Measurements from ENCODE around the gene TMEM94.

TMEM94 gene

DNA sequence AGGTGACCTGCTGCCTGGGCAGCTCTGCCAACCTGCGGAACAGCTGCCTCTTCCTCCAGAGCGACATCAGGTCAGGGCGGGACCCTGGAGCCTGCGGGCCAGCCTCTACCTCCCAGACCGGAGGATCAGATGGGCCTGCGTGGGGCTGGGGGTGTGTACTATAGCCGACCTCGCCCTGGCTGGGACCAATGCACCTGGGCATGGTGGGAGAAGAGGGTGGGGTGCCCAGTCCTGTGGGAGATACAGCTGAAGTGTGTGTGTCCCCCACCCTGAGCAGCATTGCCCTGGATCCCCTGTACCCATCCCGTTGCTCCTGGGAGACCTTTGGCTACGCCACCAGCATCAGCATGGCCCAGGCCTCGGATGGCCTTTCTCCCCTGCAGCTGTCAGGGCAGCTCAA, 39.6 kb downstream of the TMEM94 start:
- no peak for DNase-seq (ENCODE audit: low read depth in 2 of 2)

DNA sequence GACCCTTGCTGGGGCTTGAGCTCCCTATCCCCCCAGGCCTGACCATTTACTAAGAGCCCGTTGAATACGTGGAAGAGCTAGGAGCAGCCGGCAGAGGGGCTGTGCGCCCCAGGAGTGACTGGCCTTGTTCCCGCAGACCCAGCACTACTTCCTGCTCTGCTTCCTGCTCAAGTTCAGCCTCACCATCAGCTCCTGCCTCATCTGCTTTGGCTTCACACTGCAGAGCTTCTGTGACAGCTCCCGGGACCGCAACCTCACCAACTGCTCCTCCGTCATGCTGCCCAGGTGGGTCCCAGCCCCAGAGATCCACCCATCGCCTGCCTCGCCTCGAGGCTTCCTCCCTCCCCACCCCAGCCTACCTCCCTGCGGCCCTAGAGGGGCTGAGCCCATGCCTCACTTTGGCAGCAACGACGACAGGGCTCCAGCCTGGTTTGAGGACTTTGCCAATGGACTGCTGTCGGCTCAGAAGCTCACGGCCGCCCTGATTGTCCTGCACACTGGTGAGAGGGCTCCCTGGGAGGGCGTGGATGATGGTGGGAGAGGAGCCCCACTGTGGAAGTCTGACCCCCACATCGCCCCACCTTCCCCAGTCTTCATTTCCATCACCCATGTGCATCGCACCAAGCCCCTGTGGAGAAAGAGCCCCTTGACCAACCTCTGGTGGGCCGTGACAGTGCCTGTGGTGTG, 41.7 kb downstream of the TMEM94 start:
- no peak for DNase-seq (ENCODE audit: low read depth in 2 of 2)

DNA sequence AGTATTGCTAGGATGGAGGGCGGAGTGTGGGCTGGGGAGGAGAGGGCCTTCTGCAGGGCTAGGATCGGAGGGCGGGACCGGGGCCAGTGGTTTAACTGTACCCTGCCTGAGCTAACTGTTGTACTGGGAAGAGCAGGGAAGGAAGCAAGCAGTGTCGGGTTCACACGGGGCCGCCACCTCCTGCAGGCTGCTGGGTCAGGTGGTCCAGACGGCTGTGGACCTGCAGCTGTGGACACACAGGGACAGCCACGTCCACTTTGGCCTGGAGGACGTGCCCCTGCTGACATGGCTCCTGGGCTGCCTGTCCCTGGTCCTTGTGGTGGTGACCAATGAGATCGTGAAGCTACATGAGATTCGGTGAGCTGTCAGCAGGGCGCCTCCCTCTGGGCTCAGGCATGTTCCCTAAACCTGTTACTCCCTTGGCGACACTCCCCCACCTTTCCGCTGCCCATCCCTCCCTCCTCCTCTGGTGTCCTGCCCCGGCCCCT, 42.3 kb downstream of the TMEM94 start:
- no peak for DNase-seq (ENCODE audit: low read depth in 2 of 2)

DNA sequence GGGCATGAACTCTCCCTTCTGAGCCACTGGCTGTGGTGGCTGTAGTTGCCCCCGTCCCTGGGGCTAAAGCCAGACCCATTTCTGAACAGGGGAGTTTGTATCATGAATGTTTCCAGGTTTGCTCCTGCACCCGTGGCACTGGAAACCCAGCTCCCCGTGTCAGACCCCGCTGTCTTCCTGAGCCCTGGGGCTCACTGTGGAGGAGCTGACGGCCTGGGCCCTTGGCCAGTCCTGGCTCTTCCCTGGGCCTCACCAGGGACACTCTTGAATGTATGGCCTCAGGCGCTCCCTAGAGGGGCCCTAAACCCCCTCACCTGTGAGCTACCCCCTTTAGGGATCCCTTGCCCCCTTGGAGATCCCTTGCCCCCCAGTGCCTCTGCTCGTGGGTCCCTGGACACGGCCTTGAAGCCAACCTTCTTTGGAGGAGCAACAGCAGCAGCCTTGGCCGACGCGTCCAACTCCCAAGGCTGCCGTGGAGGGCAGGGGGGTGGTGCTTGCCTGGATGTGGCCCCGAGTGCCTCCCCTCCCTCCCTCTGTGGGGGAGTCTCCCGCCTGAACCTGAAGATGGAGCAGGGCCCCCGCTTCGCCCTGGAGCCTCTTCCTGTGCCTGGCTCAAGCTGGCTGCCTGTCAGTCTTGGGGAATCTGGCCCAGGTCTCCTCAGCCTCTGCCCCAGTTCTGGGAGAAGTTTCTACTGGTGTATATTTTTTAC, 43.0 kb downstream of the TMEM94 start:
- no peak for DNase-seq (ENCODE audit: low read depth in 2 of 2)

DNA sequence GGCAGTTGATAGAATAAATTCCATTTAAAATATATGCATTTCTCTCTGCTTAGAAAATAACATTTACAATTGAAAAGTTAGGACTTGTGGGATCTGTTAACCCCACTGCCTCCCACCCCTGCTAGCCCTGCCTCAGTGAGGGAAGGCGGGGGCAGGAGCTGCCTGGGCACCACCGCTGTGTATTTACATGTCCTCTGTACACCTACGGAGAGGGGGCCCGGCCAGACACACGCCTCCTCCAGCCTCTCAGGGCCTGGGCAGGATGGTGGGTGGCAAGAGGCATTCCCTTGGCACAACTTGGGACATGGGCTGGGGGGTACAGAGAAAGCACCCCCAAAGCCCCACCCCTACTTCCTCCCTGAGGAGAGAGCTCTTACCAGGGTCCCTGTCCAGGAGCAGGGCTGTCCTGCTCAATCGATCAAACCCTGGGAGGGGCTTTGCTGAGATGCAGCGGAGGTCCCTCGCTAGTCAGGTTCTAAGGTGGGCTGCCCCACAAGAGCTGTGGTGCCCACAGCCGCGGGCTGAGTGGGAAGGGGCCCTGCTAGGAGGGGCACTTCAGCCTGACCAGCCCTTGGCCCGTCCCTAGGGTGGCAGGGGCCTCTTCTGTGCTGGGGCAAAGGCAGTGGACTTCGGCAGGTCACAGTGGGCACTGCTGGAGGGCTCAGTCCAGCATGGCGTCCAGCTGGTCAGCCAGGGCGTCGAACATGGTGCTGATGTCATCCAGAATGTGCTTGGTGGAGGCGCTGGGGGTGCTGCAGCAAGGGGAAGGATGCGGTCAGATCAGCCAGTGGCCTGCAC, 44.2 kb downstream of the TMEM94 start:
- DNase-seq (ENCODE audit: low read depth in 2 of 2) = no peak

DNA sequence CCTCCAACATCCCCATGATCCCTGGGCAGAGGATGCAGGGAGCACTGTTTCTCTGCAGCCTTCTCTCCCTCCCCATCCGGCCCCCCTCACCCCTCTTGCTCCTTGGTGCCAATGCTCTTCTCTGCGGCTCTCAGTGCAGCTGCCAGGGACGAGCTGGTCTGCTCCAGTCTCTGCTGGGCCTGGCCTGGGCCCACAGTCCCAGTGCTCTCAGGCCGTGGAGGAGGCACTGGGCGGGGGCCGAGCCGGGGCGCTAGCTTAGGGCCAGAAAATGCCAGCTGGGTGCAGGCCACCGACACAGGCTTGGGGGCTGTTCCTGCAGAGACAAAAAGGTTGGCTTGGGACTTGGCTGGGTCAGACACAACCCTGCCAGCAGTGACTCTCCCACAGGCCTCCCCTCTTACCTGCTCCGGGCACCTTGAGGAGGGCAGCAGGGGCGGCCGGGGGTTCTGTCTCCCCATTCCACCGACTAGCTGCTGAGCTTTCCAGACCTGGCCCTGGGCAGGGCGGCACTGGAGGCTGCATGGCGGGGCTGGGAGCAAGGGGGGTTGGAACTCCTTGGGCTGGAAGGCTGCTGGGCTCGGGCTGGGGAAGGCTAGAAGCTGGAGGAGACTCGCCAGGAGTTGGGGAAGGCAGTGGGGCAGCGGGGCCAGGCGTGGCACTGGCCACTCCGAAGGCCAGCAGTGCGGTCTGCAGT, 45.1 kb downstream of the TMEM94 start:
- DNase-seq (ENCODE audit: low read depth in 2 of 2) = no peak

DNA sequence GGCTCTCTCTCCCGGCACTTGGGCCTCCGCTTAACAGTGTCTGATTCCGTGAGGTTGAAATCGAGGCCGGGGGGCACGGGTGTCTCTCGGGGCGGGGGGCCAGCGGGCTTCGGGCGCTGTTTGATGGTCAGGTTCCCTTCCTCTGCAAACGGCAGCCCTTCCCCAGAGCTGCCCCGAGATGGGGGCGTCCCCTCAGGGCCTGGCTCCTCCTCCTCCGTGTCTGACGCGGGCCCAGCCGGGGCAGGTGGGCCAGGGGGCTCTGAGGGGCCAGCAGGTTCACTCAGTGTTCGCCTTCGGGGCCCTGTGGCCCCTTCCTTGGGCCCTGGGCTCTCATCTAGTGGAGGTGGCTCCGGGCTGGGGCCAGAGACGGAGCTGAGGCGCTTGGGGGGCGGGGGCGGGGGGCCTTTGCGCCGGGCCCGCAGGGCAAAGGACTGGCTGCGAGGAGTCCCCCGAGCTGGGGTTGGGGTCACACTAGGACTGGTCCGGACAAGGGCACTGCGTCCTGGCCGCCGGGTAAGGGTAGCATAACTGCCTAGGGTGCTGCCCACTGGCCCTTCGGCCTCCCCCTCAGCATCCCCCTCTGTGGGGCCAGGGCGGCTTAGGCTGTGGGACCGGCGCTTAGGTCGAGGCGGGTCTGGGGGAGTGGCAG, 45.8 kb downstream of the TMEM94 start:
- DNase-seq (ENCODE audit: low read depth in 2 of 2) = no peak

DNA sequence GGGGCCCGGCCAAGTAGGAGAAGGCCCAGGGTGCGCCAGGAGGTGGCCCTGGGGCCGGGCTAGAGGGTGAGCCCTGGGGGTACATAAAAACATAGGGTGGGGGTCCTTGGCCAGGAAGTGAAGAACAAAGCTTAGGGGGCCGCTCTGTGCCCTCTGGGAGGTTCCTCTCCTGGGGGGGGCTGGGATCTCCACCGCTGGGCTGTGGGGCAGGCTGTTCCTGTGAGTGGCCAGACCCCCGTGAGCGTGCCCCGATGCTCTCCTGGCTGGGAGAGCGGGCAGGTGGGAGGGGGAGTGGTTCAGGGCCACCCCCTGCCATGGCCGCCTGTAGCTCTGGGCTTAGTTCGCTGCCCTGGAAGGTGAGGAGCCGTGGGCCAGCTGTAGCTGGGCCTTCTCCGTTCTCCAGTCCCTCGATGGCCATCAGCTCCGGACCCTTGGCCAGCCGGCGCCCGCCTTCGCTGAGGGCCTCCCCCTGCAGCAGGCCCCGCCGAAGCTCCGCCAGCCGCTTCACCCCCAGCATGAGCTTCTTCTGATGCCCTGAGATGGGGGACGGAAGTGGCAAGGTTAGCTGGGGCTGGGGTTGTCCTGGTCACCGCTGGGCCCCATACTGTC, 46.4 kb downstream of the TMEM94 start:
- DNase-seq (ENCODE audit: low read depth in 2 of 2) = no peak

DNA sequence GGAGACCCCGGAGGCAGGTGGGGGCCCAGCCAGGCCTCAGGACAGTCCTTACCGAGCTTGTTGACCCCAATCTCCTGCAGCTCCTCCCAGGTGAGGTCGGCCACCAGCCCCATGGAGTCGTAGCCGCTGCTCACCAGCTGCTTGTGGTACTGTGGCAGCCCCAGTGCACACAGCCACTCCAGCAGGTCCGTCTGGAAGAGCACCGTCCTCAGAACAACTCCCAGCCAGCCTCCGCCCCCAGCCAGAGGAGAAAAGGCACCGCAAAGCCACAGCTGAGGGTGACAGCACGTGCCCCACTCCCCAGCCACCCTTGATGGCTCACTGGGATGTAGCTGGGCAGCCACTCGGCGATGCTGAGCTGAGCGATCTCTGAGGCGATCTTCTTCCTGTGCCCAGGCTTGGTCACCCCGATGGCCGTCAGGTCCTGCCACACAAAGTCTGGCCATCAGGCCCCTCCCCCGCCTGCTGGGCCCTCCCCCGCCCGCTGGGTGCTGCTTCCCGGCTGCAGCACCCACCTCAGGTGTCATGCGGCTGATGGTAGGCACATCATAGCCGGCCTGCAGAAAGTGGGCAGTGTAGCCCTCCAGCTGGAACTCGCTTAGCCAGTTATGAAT, 47.0 kb downstream of the TMEM94 start:
- DNase-seq (ENCODE audit: low read depth in 2 of 2) = no peak

DNA sequence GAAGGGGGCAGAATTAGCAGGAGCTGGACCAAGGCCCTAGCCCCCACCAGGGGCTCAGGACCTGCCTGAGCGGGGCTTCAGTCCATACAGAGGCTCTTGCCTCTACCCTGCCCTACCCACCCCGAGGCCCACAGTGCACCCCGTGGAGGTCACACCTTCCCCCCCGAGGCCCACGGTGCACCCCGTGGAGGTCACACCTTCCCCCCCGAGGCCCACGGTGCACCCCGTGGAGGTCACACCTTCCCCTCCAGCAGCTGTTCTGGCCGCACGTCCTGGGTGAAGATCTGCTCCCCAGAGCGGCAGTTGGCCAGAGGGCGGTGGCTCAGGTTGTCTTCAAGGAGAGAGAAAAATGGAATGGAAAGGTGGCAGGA, 47.5 kb downstream of the TMEM94 start:
- no peak for DNase-seq (ENCODE audit: low read depth in 2 of 2)

DNA sequence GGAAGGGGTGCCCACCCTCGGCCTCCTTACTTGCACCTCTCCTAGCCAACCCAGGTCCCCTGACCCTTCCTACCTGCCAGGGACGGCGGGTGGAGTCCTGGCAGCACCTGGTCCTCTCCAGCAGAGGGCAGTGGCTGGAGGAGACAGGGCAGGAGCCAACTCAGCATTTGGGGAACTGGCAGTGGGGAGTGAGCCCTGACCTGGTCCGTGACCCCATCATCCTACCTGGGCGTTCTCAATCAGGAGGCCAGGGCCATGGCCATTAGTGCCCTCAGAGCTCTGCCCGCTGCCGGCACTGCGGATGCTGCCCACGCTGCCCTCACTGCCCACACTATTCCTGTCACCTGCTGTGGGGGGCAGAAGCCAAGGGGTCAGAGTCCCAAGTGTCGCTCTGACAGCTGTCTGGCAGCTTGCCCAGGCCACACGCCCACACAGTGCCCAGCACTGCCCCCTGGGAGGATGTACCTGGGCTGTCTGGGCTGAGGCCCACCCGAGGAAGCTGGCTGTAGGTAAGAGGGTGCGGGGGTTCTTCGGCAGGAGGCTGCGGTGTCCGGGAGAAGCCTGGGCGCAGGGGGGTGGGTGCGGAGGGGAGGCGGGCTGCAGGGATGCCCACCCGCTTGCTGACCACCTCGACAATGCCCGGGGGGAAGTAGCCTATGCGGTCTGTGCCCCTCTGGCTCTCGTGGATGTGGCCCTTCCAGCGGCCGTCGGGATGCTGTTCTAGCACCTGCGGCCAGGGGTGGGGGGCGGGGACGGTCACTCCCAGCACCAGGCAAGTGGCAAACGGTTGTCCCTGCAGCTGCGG, 48.1 kb downstream of the TMEM94 start:
- peak; percentile 11 to 18 for DNase-seq (ENCODE audit: low read depth in 2 of 2)

DNA sequence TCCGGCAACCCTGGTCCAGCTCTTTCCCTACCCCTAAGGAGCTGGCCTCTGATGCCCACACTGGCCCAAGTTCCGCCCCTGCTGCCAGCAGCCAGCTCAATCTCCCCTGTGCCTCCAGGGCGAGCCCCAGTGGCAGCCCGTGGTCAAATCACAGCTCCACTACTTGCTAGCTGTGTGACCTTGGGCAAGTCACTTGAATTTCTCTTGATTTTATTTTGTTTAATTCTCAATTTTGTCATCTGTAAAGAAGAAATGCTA, 48.6 kb downstream of the TMEM94 start:
- DNase-seq (ENCODE audit: low read depth in 2 of 2) = no peak

DNA sequence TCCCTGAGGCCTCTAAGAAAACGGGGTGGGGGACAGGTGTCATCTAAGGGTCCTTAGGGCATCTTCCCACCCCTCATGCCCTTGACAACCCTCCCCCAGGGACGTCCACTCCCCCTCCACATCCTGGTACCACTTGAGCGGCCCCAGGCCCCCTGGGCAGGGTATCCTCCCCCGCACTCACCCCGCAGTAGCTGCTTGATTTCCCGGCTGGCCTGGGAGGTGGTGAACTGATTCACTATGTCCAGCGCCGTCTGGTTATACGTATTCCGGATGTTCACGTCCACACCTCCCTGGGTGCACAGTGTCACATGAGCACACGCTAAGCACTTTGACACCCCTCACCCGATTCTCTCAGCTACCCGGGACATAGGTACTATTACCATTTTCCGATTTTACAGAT, 49.2 kb downstream of the TMEM94 start:
- no peak for DNase-seq (ENCODE audit: low read depth in 2 of 2)

DNA sequence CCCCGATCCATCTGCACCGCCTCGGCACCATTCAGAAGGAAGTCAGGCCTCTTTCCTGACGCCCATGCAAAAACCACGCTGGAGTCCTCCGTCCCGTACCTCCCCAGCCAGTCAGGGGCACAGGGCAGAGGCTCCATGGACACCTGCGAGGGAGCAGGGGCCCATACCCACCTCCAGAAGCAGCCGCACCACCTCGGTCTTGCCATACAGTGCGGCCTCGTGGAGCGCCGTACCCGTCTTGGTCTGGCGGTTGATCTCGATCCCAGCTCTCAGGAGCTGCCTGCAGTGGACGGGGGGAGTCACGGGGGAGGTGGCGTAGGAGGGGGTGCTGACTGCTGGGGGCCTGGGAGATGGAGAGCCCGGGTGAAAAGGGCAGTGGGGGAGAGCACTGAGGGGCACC, 49.7 kb downstream of the TMEM94 start:
- no peak for DNase-seq (ENCODE audit: low read depth in 2 of 2)

DNA sequence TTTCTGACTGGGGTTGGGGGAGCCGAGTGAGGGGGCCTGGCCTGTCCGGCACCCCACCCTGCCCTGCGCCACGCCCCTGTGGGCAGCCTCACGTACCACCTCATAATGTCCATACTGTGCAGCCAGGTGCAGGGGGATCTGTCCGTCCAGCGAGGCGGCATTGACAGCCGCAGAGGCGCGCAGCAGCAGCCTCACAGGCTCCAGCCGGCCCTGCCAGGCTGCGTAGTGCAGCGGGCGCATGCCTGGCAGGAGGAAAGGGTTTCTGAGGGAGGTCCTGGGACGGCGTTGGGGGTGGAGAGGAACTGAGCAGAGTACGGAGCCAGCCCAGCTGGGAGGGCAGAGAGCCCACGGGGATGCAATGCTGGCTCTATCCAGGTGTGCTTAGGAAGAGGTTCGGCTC, 50.5 kb downstream of the TMEM94 start:
- DNase-seq (ENCODE audit: low read depth in 2 of 2) = no peak

DNA sequence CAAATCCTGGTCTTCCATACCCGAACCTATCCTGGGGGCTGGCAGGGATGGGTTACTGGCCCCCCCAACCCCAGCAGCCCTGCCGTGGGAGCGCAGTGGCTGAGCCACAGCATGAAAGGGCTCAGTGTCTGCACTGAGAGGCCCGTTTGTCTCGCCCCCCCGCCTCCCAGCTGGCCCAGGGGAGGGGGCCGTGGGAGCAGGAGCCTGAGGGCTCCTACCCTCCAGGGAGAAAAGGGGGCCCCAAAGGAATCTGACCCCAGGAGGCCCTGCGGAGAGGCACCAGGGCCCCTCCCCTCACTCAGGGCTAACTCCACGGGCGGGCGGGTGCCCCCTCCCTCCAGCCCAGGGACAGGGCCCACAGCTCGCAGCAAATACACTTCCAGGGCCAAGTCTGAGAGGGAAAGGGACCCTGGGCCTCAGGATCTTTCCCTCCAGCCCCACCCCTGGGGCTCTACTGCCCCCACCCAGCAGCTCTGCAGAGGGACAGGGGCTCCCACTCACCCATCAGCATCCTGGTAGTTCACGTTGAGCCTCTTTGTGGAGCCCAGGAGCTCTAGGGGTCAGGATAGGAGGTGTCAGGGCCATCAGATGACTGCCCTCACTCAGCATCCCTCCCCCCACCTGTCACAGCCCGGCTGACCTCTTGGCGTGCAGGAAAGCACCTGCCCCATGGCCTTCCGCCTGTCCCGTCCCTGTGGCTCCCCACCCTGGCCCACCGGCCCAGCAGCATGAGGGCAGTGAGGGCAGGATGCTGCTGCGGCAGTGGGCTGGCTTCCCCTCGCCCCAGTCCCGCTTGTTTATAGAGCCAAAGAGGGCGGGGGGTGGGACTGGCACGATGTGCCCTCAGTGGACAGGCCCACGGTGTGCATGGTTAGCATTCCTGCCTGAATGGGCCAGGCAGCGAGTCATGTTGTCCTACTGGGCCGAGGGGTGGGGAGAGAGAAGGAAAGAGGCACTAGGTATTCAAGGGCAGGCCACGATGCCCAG, 51.6 kb downstream of the TMEM94 start:
- DNase-seq (ENCODE audit: low read depth in 2 of 2) = no peak

DNA sequence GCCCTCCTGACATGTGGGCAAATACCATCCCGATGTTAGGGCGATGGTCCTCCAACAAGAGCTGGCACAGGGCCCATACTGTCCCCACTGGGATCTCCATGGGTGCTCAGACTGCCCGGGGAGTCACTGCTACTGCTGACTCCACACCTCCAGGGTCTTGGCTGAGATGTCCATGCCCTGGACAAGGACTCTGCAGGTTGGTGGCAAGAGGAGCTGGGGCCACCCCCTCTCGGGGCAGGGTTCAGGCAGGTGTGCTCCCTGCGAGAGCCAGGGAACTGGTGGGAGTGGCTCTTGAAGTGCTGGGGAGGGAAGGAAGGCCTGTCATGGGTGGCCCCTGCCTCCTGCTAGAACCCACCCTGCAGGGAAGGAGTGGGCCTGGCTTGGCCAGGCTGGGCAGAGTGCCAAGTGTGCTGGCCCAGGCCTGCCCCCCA, 52.5 kb downstream of the TMEM94 start:
- no peak for DNase-seq (ENCODE audit: low read depth in 2 of 2)

DNA sequence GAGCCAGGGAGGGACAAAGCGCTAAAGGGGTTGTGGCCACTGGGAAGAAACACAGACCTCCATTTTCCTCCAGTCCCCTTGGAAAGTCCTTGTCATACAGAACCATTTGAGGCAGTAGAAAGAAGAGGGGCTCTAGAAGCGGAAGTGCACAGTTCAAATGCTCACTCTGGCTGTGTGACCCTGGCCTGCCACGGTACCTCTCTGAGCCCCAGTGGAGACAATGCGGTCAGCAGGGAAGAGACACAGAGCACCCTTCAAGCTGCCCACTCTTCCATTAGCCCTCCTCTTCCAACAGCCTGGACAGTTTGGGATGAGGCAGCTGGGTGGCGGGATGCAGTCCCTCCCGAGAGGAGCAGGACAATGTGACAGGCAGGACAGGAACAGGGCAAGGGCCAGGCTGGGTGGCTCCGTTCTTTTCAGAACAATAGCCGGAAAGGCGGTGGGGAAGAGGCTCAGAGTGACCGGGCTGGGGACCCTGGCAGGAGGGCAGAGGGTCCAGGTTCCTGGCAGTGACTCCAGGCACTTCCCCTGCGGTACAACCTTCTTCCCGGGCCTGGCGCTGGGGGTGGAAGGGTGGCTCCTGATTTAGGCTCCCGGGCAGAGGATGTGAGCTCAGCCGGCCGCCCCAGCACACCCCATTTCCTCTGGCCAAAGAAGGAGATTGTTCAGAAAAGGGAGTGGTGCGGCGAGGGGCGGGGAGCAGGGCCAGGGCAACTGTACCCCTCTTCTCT, 53.3 kb downstream of the TMEM94 start:
- no peak for DNase-seq (ENCODE audit: low read depth in 2 of 2)

Data from stimulated activated CD8-positive, alpha-beta memory T cell treated with anti-CD3 and anti-CD28 coated beads, Interleukin-2, amount 100 ng/mL, for 1 hour (primary cell).